HG02870 (cell line): Measurements from ENCODE around the gene ST6GALNAC5.
"Not testable (repeated sequence)": the region's sequence is repeated elsewhere in the genome, so short reads cannot be mapped to it uniquely, and the experiment has no call there.

Source experiments
- ATAC-seq: cut with Tn5 transposase; IDR thresholded peaks from one replicate; pipeline ENCODE4 v1.9.1; 2021; ENCODE audit warnings: mild to moderate bottlenecking, moderate library complexity; ENCODE audit not compliant: unreplicated experiment

ST6GALNAC5 gene

GRCh38 chr1:76865696-76866286 is 1.5 kb upstream of the ST6GALNAC5 start:
- no peak for ATAC-seq

GRCh38 chr1:76866566-76866965 is 714 bp upstream of the ST6GALNAC5 start:
- ATAC-seq, result no peak

GRCh38 chr1:76868154-76868882 is 1.0 kb downstream of the ST6GALNAC5 start:
- peak; percentile 61 for ATAC-seq

GRCh38 chr1:76868916-76869315 is 1.6 kb downstream of the ST6GALNAC5 start:
- no peak for ATAC-seq

GRCh38 chr1:76870037-76870436 is 2.8 kb downstream of the ST6GALNAC5 start:
- no peak for ATAC-seq

GRCh38 chr1:76871355-76871974 is 4.2 kb downstream of the ST6GALNAC5 start:
- ATAC-seq, result peak; percentile 95

DNA sequence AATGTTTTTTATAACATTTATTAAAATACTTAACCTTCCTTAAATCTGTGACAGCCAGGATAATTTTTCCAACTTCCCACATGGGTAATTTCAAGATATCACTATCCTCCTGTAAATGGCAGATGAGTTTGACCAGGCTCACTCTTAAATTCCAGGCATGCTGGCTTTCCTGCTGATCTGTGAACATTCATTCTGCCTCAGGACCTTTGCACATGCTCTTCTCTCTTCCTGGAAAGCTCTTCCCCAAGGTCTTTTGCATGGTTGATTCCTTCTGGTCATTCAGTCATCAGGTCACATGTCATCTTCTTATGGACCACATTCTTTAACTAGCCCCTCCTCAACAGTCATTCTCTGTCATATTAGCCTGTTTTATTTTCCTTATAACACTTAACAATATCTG is 5.7 kb downstream of the ST6GALNAC5 start:
- no peak for ATAC-seq

- ATAC-seq, result no peak
These were observed 9.5 kb downstream of the ST6GALNAC5 start for GRCh38 chr1:76876655-76877395.

DNA sequence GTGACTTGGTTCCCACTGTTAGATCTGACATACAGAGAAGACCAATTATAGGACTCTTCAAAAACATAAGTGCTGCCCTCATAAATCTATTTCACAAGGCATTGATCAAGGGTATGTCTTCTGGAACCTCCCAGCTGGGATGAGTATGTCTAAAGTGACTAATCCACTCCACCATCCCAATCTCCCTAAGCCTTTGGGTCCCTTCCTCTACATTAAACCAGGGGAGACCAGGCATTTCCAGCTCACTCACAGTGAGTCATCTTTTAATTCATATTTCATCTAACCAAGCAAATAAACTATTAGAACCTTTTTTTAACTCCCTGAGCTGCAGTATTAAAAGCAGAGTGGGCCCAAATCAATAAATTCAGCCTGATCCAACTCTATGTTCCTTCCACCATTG is 11.7 kb downstream of the ST6GALNAC5 start:
- not testable (repeated sequence) for ATAC-seq

DNA sequence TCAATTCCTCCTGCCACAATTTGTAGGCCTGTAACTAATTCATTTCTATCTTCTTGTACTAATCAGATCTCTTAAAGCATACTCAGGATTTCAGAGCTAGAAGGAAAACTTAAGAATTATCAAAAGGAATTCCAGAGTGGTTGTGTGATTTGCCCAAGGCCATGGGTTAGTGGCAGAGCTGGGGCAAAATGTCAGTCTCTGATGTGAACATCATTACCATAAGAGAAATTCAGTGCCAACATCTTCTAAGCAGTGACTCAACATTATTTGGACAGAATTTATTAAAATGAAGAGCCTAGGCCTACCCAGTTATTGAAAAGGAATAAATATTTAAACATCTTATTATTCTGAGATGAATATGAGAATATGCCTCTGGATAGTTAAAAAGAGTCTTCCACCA is 14.5 kb downstream of the ST6GALNAC5 start:
- no peak for ATAC-seq

GRCh38 chr1:76891931-76892622 is 24.8 kb downstream of the ST6GALNAC5 start:
- ATAC-seq, result no peak

DNA sequence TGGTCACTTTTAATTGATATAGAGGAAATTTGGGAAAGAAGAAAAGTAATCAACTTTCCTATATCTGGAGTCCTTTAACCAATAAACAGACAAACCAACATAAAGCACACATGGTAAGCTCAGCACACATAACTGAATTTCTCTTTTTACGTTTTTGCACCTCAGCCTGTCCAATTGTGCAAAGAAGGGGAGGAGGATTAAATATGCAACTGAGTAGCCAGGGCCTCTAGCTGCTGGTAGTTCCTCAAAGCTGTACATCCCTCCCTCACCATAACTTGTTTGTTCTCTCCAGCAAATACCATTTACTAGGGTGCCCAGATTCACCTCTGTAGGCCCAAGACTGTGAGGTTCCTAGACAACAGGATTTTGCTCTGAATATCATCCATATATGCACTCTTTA is 25.4 kb downstream of the ST6GALNAC5 start:
- no peak for ATAC-seq

DNA sequence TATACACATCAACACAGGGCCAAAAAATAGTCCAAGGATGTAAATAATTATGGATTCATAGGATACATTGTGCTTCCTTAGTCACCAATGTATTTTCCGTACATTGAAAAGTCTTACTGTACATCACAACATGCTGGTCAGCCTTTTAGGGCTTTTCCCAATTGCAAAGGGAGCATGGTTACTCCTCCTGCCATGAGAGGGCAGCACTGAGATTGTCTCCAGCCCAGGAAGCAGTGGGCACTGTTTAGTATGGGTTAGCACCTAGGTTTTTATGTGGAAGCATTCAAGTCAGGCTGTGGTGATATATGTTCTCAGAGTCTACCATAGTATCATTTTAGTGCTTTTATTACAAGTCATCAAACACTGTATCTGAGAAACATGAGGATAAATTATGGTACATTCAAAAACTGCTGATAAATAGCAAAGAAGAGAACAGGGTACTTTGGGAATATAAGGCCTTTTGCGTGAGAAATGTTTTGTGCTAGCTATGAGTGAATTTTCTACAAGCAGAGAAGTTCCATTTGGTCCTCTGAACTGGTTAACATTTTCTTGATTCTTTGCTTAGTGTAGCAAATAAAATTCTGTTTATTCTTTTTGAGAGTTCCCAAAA is 34.0 kb downstream of the ST6GALNAC5 start:
- peak; percentile 98 for ATAC-seq

DNA sequence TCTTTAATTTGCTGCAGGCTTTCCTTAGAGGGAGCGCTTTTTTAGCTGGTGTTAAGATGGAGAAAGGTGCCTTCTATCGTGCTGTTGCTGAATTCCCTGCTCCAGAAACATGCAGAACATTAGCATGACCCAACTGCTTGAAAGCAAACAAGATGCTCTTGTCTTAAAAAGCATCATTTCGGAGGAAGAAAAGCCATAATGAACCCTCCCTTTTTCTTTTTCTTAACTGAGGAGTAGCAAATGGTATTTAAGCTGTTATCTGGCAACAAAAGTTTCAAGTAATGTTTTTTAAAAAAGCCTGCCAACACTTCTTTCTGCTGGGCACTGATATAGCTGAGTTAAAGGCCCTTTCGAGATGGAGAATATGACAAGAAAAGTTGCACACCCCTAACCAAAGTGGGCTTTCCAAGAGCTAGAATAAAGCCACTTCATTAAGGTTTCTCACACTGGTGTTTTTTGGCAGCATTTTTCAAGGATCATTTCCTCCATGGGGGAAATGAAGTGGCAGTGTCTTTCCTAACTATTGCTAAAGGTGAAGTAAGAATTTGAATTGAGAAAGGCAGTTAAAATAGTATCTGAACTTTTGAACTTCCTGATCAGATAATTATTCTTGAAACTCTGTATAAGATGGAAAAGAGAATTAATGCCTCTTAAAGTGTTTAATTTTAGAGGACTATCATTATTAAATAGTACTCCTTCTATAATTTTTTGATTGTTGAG is 38.8 kb downstream of the ST6GALNAC5 start:
- no peak for ATAC-seq

DNA sequence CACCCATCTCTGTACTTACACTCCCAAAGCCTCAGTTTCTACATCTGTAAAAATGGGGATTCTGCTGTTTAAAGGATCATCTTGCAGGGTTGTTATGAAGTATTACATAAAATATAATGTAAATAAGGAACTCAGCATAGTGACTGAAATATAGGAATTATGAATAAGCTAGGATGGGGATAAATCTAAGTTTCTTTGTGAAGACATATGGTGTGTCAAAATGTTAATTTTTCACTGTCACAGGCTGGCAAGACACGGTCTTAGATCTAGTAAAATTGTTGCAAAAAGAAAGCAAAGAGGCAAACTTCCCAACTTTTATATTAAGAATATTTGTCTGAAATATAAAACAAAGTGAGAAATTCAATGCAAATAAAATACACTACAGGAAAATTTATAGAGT is 42.0 kb downstream of the ST6GALNAC5 start:
- ATAC-seq, result no peak

GRCh38 chr1:76919085-76919484 is 51.8 kb downstream of the ST6GALNAC5 start:
- no peak for ATAC-seq

DNA sequence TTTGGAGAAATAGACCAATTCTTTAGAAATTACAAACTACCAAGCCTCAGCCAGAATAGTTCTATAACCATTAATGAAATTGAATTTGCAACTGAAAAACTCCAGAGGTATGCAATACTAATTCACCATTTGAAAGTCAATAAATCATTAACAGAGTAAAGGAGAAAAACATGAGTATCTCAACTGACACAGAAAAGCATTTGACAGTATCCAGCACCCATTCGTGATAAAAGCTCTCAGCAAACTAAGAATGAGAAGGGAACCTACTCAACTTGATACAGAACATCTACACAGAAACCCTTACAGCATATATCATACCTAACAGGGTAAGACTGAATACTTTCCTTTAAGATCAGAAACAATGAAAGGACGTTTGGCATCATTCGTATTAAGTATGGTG is 54.3 kb downstream of the ST6GALNAC5 start:
- no peak for ATAC-seq

DNA sequence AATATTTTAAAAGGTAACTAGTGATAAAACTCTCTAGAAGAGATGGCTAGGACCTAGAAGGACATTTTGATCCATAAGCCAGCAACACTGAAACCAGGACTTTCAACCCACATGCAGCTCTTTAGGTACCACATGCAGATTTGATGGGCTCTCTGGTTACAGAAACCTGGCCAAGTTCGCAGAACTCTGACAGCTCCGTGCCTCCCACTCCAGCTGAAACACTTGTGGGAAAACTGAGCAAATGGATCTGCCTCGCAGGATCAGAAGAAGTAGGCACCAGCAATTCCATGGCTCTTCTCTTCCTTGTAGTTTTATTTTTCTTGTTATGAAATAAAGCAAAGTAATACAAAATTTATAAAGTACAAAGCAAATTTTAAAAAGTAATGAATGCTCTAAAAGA is 58.5 kb downstream of the ST6GALNAC5 start:
- no peak for ATAC-seq

- no peak for ATAC-seq
These were observed 61.2 kb downstream of the ST6GALNAC5 start for GRCh38 chr1:76928522-76928921.

DNA sequence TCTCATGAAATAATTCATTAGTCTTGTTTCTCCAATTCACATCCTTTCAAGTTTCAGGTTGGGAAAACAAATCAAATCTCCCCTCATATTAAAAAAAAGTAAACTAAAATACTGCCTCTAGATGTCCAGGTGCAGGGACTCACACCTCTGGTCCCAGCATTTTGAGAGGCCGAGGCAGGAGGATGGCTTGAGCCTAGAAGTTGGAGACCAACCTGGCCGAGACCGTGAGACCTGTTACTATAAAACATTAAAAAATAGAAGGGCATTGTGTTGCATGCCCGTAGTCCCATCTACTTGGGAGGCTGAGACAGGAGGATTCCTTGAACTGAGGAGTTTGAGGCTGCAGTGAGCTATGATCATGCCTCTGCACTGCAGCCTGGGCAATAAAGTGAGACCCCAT is 61.9 kb downstream of the ST6GALNAC5 start:
- ATAC-seq, result no peak
